Posterior vena cava (tissue), 2 donors: ENCODE data around the gene FAIM2. TPM values are rescaled to one million over a fixed set of nuclear protein-coding genes. Genes with fewer than 3 reads are reported as not detected.

ENCODE experiments used
- DNase-seq: peaks from one replicate; pipeline ENCODE4 v3.0.0-alpha.2; 2020; ENCODE audit warnings: low spot score
- intact Hi-C, 2 donors: fragments of 100-400 bp; cut with DNase I; formaldehyde crosslinking; loops; one replicate each; pipeline versions ENCODE4 v1.14.1 to v1.14.2; 2022 to 2023
- long read RNA-seq, 2 donors: library from polyadenylated mRNA; unstranded; transcript quantifications; one replicate each; pipeline ENCODE4 v2.0.0, GENCODE V29; 2020 to 2021
- total RNA-seq, 2 donors: library from RNA; stranded (reverse); fragmentation: NEBNext Ultra II Directional; extraction: Animal tissue kit (Norgen Biotek cat#: 25700); gene quantifications; one replicate each; pipeline ENCODE4 v1.2.1, GENCODE V29; 2021
- donor health status: DM: yes; HTN: yes; CAD: no.
- donor health status: DM: yes; HTN: yes; CAD: no.

FAIM2 gene
- total RNA-seq: 1 to 10 TPM; 1.8 to 2.5 TPM
- long read RNA-seq, donor 1, full-length matches to known transcripts: 2 of 2 reads
- long read RNA-seq, donor 1, partial matches to known transcripts: 0 of 2 reads
- long read RNA-seq, donor 1, other reads (novel, unspliced or antisense): 0 of 2 reads
- long read RNA-seq, donor 2, full-length matches to known transcripts: 4 of 4 reads
- long read RNA-seq, donor 2, partial matches to known transcripts: 0 of 4 reads
- long read RNA-seq, donor 2, other reads (novel, unspliced or antisense): 0 of 4 reads

DNA sequence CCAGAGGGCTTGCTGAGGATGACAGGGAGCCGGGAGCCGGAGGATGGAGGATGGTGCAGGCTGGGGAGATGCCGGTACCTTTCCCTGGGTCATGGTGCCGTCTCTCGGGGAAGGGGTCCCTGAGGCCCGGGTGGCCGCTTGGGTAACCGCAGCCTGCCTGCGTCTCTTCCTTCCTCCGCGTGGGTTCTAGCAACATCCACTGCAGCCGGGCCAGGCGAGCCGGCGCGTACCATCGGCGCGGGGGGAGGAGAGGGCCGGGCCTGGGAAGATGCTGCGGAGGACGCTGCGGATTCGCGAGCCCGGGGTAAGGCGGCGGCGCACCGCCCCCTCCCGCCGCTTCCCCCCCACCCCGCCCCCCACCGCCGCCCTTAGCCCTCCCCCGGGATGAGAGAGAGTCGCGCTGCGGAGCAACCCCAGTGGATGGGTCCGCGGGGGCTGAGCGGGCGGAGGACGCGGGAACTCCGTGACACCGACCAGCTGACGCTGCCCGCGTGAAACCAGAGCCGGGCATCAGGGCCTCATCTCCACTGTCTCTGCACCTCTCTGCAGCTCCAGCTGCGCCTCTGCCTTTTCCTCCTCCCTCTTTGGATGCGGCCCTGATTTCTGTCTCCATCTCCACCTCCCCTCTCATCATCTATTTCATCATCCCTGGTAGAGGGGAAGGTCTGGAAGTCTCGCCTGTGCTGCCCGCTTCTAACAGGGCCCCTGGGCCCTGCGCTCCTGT is at the start of gene FAIM2:
Gene FAIM2 (minus strand): TSS at position 201 of the 724 bp plus-strand sequence. CDS start 108 bp downstream, at position 93.
- peak; percentile 88 for DNase-seq
- intact Hi-C loops: no loop called here

DNA sequence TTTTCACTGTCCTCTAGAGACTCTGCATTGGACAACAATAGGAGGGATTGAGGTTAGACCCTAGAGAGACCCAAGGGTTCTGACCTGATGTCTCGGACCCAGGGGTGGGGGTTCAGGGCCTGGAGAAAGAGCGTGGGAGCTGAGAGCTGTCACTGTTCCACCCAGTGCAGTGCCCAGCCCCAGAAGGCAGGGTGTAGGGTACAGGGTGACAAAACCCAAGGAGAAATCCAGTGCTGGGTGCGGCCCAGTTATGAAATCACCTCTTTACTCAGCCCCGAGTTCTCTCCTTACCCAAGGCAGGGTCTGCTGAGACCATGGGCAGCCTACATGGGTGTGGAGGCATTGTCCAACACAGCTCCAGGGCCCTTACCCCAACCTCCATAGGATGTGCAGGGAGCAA is 49.5 kb upstream of the FAIM2 start:
- peak; percentile 46 for DNase-seq
- intact Hi-C loops: no loop called here

DNA sequence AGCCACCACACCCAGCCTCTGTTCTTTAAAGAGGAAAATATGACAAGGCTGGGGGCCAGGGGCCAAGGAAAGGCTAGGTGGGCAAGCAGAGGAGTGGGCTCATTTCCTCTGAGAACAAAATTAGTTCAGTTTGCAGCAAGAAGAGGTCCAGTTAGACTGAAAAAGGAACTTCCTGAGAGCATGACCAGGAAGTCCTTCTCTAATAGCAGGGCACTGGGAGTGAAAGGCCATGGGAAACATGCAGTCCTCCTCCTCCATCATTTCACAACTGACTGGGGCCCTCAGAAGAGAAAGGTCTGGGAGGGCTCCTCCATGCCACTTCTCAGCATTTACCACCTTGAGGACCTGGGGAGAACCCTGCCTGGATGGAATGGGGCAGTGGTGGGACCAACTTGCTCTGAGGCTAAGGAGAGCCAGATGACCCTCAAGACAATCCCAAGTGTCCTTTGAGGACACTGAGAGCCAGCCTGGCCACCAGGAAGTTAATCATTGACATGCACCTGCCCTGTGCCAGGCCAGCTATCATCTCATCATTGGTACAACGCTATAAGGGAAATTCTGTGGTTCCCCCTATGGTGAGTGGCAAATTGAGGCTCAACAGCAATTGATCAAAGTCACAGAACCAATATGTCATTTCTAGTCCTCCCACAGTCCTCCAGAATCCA is 48.8 kb upstream of the FAIM2 start:
- DNase-seq: peak; percentile 35
- intact Hi-C loops: no loop called here

DNA sequence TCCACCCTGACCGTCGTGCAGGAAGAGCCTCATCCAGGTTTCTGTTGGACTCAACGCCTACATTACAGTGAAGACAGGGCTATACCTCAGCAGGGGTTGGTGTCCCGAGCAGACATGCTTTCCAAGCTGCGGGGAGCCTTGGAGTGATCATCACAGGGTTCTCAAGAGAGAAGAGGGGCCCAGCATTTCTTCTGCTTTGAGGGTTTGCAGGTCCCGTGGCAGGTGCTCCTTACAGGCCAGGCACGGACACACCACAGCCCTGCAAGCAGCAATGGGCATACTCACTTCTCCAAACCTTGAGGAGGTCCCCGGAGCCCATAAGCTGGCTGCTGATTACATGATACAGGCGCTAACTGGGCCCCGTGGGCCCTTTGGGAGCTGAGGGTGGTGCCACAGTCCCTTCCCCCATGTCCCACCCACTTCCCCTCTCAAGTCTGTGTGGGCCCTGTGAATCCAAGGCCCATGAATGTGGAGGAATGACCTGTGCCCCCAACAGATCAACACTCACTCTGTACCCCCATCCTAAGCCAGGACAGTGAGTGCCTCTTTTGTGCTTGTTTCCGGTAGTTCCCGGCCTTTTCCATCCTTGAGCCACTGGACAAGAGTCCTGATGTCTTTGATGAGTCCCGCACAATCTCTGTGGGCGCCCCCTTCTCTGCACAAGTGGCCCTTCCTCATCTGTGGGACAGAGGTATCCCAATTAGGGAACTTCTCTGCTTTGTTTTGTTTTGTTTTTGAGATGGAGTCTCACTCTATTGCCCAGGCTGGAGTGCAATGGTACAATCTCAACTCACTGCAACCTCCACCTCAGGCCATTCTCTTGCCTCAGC is 47.9 kb upstream of the FAIM2 start:
- DNase-seq: peak; percentile 73
- intact Hi-C loops: loop anchor here in 1 of 2 donors (2.0 kb wide), 1 partner anchor 59 kb away; no protein-coding TSS in a partner anchor

DNA sequence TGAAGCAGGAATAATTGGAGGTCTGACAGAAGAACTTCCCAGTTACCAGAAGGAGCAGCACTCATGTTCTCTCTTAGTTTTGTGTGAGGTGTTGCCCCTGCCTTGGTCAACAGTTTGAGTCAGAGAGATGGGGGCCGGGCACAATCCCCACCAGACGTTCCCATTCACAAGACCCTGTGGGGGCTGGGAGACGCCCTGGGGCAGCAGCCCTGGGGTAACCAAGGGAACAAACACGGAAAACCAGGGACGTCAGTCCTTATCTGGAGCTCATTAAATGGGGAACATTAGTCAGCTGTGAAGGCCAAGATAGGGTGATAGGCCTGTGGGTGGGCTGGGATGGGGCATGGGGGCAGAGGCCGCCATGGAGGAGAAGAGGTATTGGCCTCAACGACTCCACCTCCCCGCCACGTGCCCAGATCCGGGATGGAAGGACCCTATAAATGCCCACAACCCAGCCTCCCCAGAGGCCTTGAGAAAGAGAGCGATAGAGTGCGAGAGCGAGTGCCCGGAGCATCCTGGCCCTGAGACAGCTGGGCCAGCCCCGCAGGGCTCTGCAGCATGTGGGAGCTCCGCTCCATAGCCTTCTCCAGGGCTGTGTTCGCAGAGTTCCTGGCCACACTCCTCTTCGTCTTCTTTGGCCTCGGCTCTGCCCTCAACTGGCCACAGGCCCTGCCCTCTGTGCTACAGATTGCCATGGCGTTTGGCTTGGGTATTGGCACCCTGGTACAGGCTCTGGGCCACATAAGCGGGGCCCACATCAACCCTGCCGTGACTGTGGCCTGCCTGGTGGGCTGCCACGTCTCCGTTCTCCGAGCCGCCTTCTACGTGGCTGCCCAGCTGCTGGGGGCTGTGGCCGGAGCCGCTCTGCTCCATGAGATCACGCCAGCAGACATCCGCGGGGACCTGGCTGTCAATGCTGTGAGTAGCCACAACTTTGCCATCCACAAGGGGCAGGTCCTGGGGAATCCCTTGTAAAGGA is 46.9 kb upstream of the FAIM2 start, which contains the start of gene AQP2:
Gene AQP2 (plus strand): TSS at position 465 of the 979 bp plus-strand sequence. CDS start 94 bp downstream, at position 559.
- intact Hi-C loops: loop anchor here in 1 of 2 donors (2.0 kb wide), 1 partner anchor 58 kb away; no protein-coding TSS in a partner anchor
- DNase-seq: peak; percentile 77

DNA sequence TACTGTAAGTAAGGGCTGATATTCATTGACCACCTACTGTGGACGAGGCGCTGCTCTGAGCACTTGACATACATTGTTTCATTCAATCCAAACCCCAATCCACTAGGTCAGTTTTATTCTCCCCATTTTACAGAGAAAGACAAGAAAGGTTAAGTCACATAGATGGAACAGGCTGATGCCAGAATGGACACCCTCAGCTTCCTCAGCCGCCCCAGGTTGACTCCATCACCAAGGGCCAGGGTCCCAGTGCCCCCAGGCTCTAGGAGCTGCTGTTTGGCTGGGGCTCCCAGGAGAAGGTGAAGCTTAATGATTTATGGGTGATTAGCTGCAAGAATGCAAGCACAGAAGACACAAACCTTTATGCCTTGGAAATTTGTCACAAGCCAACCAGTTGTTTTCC is 46.2 kb upstream of the FAIM2 start:
- DNase-seq: peak; percentile 44
- intact Hi-C loops: loop anchor here in 1 of 2 donors (2.0 kb wide), 1 partner anchor 57 kb away; no protein-coding TSS in a partner anchor

DNA sequence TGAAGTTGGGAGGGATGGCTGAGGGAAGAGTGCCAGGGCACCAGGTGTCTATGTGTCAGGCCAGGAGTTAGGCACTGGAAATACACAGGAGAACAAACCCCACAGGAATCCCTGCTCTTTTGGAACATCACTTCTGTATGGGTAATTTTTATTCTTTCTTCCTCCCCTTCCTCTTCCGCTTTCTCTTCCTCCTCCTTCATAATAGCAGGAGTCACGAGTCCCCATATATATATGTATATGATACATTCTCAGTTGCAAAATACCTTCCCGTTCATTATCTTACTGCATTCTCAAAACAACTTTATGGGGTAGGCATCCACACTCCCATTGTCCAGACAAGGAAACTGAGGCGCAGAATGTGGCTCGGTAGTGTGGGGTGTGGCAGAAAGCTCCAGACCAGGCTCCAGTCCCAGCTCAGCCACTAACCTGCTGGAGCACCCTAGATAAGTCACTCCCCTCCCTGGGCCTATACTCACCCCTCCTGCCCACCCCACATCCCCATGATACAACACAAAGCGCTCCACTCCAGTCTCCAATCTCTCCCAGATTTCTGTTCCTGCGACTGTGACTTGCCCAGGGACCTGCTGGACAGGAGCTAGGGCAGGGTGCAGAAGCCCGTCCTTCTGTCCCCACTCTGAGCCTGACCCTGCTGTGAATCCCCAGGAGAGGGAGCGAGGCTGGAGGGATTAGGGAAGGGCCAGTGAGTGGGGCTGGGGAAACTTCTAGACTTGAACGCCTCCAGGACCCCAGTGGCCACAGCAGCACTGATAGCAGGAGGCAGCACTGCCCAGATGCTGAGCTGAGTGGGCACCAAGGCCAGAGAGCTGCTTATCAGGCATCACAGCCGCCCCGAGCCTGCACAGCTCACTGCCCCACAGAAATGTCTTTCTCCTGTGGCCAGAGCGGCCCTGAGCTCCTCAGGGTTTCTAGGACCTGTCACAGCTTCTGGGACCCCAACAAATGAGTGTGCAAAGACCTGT is 45.5 kb upstream of the FAIM2 start:
- intact Hi-C loops: no loop called here
- DNase-seq: peak; percentile 67

DNA sequence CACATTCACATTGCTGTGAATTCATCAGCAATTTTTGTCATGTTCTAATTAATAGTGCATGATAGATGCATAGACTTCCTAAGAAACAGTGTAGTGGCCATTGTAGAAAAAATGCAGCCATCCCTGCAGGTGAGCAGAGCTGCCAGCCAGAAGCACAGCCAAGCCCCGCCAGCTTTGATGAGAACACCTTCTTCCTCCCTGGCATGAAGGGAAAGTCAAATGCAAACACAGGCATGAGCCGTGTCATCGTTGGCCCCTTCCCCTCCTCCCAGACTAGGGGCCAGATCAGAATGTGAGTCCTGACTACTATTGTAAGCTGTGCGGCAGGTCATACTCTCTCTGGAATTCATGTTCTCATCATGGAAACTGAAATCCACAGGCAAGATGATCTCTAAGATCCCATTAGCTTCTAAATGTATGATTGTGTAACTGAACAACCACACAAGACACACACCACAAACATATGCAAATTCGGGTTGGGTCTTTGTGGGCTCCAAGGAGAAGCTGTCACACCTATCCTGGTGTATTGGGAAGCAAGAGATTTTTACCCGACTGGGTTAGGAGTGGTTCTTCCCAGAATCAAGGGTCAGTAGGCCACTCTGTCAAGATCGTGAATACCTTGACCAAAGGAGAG is 44.0 kb upstream of the FAIM2 start:
- intact Hi-C loops: no loop called here
- DNase-seq: peak; percentile 64

DNA sequence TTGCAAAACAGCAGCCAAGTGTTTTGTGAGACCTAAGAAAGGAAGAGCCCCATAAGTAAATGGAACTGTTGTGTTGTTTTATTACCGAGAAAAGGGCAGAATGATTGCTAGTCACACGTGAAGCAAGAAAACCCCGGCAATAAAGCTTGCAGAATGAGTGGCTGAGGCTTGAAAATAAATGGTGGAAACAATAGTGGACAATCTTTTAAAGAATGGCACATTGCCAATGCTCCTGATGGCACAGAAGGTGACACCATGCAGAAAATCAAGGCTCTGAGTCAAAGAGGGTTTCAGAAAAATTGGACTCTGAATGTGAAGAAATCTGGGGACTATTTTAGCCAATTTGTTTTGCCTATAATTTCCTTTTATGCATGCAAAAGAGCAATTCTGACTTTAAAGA is 42.8 kb upstream of the FAIM2 start:
- intact Hi-C loops: no loop called here
- peak; percentile 1 for DNase-seq

DNA sequence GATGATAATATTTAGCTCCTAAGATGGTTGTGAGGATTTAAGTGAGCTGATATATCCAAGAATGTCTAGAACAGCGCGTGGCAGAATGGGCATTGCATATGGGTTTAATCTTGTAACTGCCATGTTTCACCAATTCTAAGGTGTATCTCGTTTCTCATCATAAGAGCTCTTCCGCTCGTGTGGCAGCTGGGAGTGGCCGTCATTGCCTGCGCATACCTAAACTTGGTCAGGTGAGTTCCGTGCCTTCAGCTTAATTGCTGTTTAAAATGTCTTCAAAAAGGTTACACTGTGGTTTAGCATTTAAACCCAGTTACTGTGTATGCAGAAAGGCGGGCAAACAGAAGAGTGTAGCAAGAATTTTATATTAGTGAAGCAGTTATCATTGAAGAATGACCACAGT is 42.4 kb upstream of the FAIM2 start:
- intact Hi-C loops: no loop called here
- peak; percentile 15 for DNase-seq

DNA sequence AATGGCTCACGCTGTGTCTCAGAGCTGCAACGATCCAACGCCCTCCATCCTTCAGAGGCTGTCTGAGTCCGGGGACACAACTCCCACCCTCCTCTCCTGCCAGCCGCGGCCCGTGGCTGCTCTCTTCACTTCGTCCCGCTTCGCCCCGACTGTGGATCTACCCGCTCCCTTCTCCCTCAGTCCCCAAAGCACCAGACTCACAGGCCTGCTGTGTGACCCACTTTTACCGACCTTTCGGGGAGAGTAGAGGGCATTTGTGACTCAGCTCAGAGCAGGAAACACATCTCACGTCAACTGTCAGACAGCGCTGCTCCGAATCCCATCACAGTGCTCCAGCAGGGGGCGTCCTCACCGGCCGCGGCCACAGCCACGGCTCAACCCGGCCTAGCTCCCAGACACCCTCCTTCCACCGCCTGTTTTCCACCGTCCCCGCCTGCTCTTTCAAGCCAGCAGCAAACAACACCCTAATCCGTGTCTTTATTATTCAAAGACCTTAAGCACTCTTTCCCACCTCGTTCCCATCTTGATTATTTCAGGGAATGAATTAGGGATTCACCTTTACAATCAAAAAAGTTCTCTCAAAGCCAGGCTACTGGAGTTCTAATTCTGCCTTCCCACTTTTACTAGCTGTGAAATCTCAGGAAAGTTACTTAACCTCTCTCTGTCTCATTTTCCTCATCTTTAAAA is 41.8 kb upstream of the FAIM2 start:
- DNase-seq: peak; percentile 95
- intact Hi-C loops: no loop called here

DNA sequence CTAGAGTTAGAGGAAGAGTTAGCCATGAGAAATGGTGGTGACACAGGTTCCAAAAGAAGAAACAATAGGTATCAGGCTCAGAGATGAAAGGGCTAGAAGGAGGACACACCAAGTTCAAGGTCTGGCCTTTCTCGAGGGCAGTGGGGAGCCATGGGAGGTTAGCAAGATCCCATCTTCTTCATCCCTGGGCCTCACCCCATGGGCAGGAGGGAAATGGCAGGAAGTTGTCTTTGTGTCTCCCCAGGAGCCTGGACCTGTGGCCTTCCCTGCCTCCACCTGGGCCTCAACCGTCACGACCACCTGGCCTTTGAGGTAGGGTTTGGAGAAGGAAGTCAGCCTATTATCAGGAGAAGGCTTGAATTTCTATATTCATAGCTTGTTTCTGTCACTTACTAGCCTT is 41.0 kb upstream of the FAIM2 start:
- DNase-seq: peak; percentile 65
- intact Hi-C loops: no loop called here

DNA sequence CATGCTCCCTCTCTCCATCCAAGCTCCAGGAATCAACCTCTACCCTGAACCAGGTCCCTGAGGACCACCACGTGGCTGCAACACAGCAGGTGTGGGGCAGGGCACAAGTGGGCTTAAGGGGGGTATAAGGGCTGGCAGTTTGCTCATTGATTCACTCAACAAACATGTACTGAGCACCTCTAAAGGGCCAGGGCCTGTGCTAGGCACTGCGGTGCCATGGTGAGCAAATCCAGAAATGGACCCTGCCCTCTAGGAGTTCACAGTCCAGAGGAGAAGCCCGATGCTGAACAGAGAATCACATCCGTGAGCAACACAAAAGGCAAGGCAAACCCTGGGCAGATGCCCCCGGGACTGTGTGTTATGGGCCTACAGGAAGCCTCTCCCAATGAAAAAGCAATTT is 40.3 kb upstream of the FAIM2 start:
- DNase-seq: peak; percentile 36
- intact Hi-C loops: no loop called here

DNA sequence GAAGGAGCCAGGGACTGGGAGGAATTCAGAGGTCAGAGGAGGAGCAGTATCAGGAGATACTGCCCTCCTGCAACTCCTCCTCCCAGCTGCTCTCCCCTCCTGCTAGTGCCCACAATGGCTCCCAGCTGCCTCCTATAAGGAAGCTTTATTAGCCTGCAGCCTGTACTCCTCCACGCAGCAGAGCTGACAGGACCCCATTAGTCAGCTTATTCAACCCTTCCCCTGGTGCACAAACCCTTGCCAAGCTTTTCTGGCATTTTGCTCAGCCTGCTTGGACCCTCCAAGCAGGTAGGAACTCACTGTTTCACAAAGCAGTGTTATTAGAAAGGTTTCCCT is 39.9 kb upstream of the FAIM2 start:
- intact Hi-C loops: no loop called here
- no peak for DNase-seq

DNA sequence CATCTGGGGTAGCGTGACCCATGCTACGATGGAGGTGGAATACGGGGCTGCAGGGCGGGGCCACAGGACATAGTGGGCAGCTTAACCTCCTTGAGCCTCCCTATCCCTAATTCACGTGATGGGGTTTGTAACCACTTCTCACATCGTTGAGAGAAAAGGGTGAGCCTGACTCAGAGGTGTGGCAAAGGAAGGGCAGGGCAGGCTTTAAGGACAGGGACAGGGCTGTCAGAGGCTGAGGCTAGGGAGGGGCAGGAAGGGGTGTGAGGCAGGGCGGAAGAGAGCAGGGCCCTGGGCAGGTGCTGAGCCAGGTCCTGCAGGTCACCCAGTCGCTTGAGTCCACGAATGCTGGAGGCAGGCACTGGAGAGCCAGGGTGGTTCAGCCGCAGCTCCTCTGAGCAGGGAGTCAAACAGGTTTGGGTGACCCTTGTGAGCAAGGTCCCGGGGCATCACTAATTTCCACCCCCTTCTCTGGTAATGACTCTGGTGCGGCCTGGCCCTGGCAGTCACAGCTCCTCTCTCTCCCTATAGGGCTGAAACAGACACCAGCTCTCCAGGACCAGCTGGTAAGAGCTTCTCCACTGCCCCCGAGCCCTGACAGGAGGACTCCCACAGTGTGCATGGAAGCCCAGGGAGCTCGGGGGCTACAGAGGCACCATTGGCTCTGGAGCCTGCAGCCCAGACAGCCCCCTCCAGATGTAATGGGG is 39.4 kb upstream of the FAIM2 start:
- intact Hi-C loops: no loop called here
- DNase-seq: peak; percentile 52
